Measurements from ENCODE around the gene PRMT1. TPM values are rescaled to one million over a fixed set of nuclear protein-coding genes. Genes with fewer than 3 reads are reported as not detected.

PRMT1 gene
- total RNA-seq, 1 donor from 2014 or later = 105 TPM

- no peak for DNase-seq (ENCODE audit: low spot score)
These were observed 11.0 kb upstream of the PRMT1 start for GRCh38 chr19:49666120-49666444.

DNA sequence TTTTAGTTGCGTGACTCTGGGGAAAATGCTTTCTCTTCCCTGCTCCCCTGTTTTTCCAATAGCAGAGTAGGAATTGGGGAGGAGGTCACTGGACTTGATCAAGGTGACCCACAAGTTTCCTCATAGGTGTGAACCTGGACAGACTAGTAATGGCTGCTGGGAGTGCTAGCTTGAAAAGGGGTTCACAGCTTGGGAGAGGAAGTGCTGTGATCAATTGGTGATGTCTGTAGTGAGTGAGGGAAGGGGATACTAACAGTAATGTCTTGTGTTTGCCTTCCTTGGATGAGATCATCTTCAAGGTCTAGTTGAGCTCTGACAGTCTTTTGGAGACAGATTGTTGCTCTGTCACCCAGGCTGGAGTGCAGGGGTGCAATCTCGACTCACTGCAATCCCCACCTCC, 9.6 kb upstream of the PRMT1 start:
- no peak for DNase-seq (ENCODE audit: low spot score)

- no peak for DNase-seq (ENCODE audit: low spot score)
These were observed 7.6 kb upstream of the PRMT1 start for GRCh38 chr19:49669516-49669915.

GRCh38 chr19:49672131-49672919, 4.7 kb upstream of the PRMT1 start:
- DNase-seq (ENCODE audit: low spot score) = peak; percentile 91

- DNase-seq (ENCODE audit: low spot score) = no peak
These were observed 811 bp upstream of the PRMT1 start for GRCh38 chr19:49676136-49676783.

GRCh38 chr19:49676784-49677230, 264 bp upstream of the PRMT1 start:
- peak; percentile 99 for DNase-seq (ENCODE audit: low spot score)

DNA sequence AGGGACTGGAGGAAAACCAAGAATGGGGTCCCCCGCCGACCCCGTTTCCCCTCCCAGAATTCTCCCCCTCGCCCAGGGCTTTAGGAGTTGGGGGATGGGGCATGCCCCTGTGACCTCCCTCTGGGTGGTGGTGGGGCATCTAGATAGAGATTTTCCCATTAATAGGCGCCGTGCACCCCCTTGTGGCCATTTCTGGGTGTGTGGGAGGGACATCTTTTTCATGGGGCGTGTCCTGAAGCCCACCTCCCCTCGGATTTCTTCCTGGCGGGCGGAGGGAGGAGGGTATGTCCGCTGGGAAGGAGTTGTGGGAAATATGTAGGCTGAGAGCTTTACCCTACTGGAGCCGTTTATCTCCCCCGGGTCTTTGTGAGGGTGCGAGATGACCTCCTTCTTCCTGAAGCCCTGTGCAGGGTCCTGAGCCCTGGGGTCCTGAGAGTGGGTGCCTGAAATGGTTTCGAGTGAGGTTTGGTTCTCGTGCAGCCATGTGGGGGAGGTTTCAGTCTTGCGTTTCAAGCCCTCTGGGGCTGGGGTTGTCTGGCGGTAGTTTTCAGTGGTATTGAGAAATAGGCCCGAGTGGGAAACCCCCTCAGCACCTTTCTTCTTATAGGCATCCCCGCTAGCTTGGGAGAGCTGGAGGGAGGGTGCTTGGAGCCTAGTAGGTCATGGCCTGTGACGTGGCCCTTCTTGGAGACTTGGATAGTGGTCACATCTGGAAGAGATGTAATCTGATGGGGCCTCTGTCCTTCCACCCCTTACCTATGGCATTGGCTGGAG, 1.0 kb downstream of the PRMT1 start:
- DNase-seq (ENCODE audit: low spot score) = no peak

GRCh38 chr19:49678985-49679770, 2.1 kb downstream of the PRMT1 start:
- no peak for DNase-seq (ENCODE audit: low spot score)

GRCh38 chr19:49679771-49680413, 2.8 kb downstream of the PRMT1 start:
- DNase-seq (ENCODE audit: low spot score) = no peak

DNA sequence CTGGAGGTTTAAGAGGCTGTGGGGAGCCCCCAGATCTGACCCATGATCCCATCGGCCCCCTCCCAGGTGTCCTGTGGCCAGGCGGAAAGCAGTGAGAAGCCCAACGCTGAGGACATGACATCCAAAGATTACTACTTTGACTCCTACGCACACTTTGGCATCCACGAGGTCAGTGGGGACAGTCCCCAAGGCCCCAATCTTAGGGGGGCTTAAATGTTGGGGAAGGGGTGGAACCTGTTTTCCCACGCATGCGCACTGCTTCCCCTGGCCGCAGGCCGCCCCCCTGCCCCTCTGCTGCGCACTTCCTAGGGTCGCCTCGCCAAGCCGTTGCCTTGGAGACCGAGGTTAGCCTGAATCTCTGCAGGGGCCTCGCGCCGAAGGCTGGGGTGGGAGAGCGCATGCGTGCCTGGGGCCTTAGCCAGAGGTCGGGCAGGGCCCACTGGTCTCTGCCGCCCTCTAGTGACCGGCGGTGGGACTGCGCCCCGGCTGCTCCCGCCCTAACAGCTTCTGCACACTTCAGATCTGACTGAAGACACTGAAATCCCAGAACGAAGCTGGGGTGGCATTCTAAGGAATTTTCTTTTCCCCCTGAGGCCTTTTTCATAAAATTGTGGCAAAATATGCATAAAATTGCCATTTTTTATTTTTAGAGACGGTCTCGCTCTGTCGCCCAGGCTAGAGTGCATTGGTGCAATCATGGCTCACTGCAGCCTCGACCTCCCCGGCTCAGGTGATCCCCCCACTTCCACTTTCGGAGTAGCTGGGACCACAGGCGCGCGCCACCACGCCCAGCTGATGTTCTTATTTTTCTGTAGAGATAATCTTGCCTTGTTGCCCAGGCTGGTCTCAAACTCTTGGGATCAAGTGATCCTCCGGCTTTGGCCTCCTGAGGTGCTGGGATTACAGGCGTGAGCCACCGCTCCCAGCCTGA, 3.6 kb downstream of the PRMT1 start:
- DNase-seq (ENCODE audit: low spot score) = peak; percentile 97

- no peak for DNase-seq (ENCODE audit: low spot score)
These were observed 4.8 kb downstream of the PRMT1 start for GRCh38 chr19:49681830-49682229.

GRCh38 chr19:49682274-49682673, 5.2 kb downstream of the PRMT1 start:
- DNase-seq (ENCODE audit: low spot score) = no peak

GRCh38 chr19:49683814-49684250, 6.8 kb downstream of the PRMT1 start:
- no peak for DNase-seq (ENCODE audit: low spot score)

- no peak for DNase-seq (ENCODE audit: low spot score)
These were observed 7.3 kb downstream of the PRMT1 start for GRCh38 chr19:49684251-49684982.

DNA sequence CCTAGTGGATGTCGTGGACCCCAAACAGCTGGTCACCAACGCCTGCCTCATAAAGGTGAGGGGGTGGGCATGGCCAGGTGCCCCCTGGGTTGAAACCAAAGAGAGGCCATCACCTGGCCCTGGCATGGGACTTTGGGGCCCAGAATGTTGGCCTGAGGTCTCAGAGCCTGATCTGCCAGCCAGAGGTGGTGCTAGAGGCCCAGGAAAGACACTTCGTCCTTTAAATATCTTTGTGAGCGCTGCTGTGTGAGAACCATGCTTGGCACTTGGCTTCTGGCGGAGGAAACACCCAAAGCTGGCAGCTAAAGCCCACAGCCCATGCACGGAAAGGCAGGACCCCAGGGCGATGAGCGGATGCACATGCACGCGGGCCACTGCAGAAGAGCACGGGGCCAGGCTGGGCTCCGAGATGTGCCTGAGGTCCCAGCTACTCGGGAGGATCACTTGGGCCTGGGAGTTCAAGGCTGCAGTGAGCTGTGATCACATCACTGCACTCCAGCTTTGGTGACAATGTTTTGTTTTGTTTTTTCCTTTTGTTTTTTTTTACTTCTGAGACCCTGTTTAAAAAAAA, 8.0 kb downstream of the PRMT1 start:
- DNase-seq (ENCODE audit: low spot score) = no peak

DNA sequence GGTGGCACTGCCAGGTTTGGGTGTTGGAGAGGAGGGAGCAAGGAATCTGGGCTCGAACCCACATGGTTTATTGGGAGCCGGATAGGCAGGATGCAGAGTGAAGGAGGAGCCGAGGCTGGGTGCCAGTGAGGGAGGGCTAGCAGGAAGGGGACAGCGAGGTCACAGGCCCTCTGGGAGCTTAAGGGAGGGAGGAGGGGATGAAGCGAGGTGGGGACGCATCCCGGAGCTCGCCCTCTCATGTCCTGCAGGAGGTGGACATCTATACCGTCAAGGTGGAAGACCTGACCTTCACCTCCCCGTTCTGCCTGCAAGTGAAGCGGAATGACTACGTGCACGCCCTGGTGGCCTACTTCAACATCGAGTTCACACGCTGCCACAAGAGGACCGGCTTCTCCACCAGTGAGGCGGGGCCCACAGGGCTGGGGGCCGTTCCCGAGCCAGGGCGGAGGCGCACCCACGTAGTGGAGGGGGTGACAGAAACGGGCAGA, 8.8 kb downstream of the PRMT1 start:
- no peak for DNase-seq (ENCODE audit: low spot score)

DNA sequence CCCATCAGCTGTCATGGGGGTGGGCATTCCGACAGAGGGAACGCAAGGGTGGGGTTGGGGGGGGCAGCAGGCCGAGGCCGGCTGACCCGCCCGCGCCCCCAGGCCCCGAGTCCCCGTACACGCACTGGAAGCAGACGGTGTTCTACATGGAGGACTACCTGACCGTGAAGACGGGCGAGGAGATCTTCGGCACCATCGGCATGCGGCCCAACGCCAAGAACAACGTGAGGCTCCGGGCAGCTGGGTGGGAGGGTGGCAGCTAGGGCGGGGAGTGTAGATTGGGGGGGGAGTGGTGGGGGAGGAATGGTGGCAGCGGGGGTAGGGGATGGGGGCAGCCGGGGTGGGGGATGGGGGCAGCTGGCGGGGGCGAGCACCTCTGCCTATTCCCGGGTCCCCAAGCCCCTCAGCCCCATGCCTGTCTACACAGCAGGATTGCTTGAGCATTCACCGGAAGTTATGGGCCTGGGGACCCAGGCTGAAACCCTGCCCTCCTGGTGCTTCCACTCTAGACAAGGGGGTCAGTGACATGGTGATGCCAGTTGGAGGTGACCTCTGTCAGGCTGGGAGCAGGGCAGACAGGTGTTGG, 9.5 kb downstream of the PRMT1 start:
- no peak for DNase-seq (ENCODE audit: low spot score)

DNA sequence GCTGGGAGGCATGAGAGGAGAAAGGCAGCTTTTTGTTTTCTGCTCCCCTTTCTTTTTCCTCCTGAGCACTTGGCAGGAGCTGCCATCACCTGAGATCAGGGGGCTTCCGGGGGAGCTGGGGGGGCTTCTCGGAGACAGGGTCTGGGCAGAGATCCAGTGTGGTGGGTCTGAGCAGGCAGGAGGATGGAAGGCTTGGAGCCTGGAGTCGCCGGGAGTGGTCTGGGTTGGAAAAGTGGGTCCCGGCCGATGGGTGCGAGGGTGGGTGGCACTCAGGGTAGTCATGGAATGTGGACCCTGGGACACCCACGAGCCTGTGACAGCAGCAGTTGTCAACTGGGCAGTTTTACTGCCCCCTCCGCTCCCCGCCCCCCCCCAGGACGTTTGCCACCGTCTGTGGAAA, 10.1 kb downstream of the PRMT1 start:
- no peak for DNase-seq (ENCODE audit: low spot score)
